ENCODE results near the gene KCNC1.

Gene KCNC1

DNA sequence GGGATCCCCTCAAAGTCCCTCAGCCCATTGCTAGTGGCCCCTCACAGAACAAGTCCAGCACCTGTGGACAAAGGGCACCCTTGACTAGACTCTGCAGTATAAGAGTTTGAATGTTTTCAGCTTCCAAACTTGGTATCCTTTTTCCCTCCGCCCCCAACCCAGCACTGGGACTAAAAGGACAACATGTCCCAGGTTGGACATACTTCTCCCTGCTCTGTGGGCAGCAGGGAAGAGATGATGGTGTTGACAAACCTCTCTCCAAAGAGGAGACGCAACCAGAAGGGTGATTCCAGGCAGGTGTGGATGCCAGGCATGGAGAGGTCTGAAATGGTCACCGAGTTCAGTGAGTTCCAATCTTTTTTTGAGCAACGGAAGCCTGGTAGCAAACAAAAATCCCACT is 19.7 kb upstream of the KCNC1 start:
- no peak for DNase-seq (ENCODE audit: low read depth in 3 of 3)

- DNase-seq (ENCODE audit: low read depth in 3 of 3): no peak
These were observed 17.8 kb upstream of the KCNC1 start for GRCh38 chr11:17716807-17717206.

DNA sequence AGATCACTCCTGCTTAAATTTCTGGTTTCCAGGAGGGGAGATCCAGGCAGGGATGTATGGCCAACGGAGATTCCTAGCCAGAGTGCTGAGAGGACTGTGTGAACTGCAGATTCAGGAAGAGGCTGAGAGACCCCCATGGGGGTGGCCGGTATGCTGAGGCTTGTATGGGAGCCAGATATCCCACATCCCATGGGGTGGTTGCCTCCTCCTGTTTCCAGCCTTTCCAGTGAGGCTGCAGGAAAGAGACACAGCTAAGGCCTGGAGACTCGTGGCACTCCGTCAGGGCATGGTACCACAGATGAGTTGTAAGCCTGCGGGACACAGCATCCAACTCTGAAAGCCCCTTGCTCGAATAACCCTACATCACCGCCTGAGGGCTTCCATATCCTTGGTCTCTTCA is 16.6 kb upstream of the KCNC1 start:
- no peak for DNase-seq (ENCODE audit: low read depth in 3 of 3)

DNA sequence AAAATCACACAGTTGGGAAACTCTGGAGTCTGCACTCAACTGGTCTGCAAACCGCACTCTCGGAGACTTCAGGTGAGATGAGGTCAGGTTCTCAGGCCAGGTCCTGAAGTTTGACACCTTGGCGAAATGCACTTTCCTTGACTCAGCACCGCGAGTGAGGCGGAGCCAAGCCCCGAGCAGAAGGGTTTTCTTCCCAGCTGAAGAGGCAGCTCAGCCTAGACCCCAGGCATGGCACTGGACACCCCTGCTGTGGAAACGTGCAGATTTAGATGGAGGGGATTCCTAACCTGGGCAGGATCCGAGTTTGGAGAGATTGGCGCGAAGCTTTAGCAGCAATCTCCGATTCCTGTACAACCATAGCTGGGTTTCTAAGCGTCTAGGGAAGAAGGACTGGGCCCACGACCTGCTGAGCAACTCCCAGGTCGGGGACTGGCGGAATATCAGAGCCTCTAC is 16.0 kb upstream of the KCNC1 start:
- no peak for DNase-seq (ENCODE audit: low read depth in 3 of 3)

- no peak for DNase-seq (ENCODE audit: low read depth in 3 of 3)
These were observed 15.3 kb upstream of the KCNC1 start, which contains the start of gene MYOD1 for GRCh38 chr11:17719028-17719937. Gene MYOD1 (plus strand): TSS chr11:17719571. CDS start chr11:17719783, 212 bp downstream.

- DNase-seq (ENCODE audit: low read depth in 3 of 3): no peak
These were observed 14.4 kb upstream of the KCNC1 start for GRCh38 chr11:17719938-17720795.

DNA sequence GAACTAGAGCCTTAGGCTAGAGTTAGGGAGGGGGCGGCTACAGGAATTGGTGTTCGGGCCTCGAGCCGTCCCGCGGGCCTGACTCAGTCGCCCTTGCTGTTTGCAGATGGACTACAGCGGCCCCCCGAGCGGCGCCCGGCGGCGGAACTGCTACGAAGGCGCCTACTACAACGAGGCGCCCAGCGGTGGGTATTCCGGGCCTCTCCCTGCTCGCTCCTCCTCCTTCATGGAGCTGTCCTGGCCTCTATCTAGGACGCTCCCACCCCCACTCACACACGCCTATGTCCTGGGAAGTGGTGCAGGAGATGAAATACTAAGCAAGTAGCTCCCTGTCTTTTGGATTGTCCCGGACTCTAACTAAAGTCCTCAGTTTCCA is 13.8 kb upstream of the KCNC1 start:
- DNase-seq (ENCODE audit: low read depth in 3 of 3): no peak

DNA sequence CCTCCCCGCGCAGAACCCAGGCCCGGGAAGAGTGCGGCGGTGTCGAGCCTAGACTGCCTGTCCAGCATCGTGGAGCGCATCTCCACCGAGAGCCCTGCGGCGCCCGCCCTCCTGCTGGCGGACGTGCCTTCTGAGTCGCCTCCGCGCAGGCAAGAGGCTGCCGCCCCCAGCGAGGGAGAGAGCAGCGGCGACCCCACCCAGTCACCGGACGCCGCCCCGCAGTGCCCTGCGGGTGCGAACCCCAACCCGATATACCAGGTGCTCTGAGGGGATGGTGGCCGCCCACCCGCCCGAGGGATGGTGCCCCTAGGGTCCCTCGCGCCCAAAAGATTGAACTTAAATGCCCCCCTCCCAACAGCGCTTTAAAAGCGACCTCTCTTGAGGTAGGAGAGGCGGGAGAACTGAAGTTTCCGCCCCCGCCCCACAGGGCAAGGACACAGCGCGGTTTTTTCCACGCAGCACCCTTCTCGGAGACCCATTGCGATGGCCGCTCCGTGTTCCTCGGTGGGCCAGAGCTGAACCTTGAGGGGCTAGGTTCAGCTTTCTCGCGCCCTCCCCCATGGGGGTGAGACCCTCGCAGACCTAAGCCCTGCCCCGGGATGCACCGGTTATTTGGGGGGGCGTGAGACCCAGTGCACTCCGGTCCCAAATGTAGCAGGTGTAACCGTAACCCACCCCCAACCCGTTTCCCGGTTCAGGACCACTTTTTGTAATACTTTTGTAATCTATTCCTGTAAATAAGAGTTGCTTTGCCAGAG is 13.2 kb upstream of the KCNC1 start:
- DNase-seq (ENCODE audit: low read depth in 3 of 3): no peak

GRCh38 chr11:17722000-17722643 is 12.5 kb upstream of the KCNC1 start:
- DNase-seq (ENCODE audit: low read depth in 3 of 3): no peak

GRCh38 chr11:17724020-17724908 is 10.3 kb upstream of the KCNC1 start:
- no peak for DNase-seq (ENCODE audit: low read depth in 3 of 3)

- DNase-seq (ENCODE audit: low read depth in 3 of 3): no peak
These were observed 9.4 kb upstream of the KCNC1 start for GRCh38 chr11:17725174-17725573.

GRCh38 chr11:17730137-17730536 is 4.4 kb upstream of the KCNC1 start:
- no peak for DNase-seq (ENCODE audit: low read depth in 3 of 3)

DNA sequence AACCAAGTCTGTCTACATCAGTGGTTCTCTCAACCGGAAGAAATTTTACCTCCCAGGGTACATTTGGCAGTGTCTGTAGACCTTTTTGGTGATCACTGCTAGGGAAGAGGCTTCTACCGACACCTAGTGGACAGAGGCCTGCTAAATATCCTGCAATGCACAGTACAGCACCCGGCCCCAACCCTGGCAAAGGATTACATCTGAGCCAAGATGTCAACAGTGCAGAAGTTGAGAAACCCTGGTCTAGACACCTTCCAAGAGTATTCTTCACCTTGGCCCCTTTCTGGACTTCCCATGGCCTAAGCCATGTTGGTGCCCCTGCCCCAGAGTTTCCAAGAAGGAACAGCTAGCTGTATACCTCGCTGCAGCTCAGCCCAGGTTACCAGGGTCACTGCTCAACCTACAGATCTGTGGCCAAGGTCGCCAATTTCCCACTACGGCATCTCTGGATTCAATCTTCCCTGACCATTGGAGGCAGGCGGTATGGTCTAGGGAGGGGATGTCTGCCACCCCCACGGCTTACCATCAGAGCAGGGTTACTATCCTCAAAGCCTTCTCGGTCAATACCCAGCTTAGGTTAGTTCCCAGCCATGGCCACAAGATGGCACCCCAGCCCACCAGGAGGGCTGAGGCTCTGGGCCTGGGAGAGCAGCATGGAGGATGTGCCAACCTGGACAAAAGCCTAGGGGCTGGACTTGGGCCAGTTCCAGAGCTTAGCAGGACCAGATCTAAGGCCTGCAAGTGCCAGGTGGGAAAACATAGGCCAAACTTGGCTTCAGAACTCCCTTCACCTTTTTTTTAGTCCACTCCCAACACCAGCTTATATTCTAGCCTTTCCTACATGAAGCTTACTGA is 3.7 kb upstream of the KCNC1 start:
- peak; percentile 31 to 71 (median 38) for DNase-seq (ENCODE audit: low read depth in 3 of 3)

GRCh38 chr11:17733261-17733660 is 1.3 kb upstream of the KCNC1 start:
- no peak for DNase-seq (ENCODE audit: low read depth in 3 of 3)

DNA sequence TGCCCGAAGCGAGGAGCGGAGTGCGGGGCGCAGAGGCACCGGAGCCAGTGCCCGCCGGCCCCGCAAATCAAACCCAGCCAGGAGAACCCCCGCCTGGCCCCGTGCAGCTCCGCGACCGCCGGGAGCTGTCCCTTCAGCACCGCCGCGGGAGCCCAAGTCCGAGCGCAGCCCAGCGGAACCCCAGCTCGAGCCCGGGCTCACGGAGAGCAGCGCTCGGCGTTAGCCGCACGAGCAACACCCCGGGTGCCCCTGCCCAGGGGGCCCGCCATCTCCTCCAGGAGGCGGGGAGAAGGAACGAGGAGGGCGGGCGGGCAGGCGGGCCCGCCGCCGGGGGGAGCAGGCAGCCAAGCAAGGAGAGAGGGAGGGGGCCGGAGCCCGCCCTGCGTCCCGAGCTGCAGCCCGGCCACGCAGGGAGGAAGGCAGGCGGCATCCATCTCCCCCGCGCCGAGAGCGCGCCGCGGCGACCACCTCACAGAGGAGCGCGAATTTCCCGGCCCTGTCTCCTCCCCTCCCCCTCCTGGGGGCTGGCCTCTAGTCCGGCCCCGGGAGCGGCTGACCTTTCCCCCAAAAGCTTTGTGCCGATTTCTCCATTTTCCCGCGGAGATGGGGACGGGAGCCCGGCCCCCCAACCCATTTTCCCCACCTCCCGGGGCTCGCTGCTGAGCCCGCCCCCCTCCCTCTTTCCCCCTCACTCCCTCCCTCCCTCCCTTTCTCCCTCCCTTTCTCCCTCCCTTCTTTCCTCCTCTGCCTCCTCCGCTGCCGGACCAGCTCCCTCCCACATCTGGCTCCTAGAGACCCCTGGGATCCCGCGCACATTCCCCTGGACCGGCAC is 621 bp downstream of the KCNC1 start:
- peak in 1 of 3 experiments; percentile 43 for DNase-seq (ENCODE audit: low read depth in 3 of 3)

DNA sequence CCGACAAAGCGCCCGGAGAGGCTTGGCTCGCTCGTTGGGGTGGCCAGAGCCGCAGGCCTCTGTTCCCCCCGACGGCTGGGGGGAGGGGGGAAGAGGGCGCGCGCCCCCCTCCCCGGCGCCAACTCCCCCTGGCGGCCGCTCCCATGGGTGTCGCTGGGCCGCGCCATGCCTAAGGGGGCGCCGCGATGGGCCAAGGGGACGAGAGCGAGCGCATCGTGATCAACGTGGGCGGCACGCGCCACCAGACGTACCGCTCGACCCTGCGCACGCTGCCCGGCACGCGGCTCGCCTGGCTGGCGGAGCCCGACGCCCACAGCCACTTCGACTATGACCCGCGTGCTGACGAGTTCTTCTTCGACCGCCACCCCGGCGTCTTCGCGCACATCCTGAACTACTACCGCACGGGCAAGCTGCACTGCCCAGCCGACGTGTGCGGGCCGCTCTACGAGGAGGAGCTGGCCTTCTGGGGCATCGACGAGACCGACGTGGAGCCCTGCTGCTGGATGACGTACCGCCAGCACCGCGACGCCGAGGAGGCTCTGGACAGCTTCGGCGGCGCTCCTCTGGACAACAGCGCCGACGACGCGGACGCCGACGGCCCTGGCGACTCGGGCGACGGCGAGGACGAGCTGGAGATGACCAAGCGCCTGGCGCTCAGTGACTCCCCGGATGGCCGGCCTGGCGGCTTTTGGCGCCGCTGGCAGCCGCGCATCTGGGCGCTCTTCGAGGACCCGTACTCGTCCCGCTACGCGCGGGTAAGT is 1.4 kb downstream of the KCNC1 start:
- no peak for DNase-seq (ENCODE audit: low read depth in 3 of 3)

DNA sequence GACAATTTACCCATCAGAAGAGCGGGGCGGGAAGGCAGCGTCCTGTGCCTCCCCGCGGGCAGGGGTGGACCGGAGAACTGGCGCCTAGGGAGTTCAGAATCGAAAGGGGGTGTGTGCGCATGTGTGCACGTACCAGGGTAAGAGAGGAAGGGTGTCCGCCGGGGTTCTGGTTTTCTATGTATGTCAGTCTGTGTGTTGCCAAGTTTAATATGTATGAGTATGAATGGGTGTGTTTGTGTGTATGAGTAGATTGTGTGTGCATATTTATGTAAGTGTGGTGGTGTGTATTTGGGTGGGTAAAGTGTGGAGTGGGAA is 2.0 kb downstream of the KCNC1 start:
- DNase-seq (ENCODE audit: low read depth in 3 of 3): no peak
